ENCODE results near the gene PMF1. TPM values are rescaled to one million over a fixed set of nuclear protein-coding genes. Genes with fewer than 3 reads are reported as not detected.

Gene PMF1
- total and polyA plus RNA-seq, 4 donors = 24.7 to 63.5 (median 36.9) TPM

- no peak overlapping the region for H3K9ac ChIP-seq (ENCODE audit: low read depth in 1 of 2, low read length in 2 of 2)
- H3K36me3 ChIP-seq (ENCODE audit: control insufficient read depth in 4 of 4, insufficient read depth in 3 of 4, low read depth in 1 of 4, low read length in 3 of 4) = peaks cover 2 to 39% (median 25%) of the 10 kb centered on the region in 4 donors
- H3K4me3 ChIP-seq (ENCODE audit: low read depth in 1 of 3, low read length in 3 of 3) = no peak overlapping the region
- H3K4me1 ChIP-seq (ENCODE audit: control insufficient read depth in 4 of 4, insufficient read depth in 4 of 4, low read length in 3 of 4) = peaks cover 4 to 12% (median 8%) of the 10 kb centered on the region in 4 donors
- H3K27me3 ChIP-seq (ENCODE audit: control insufficient read depth in 4 of 4, insufficient read depth in 4 of 4, low read length in 3 of 4) = no peaks in the 10 kb centered on the region
- no peak for DNase-seq (ENCODE audit: low spot score)
- no peak for TF ChIP-seq MAX (IDR thresholded peaks at IDR 0.05)
- TF ChIP-seq, protein P1, sequence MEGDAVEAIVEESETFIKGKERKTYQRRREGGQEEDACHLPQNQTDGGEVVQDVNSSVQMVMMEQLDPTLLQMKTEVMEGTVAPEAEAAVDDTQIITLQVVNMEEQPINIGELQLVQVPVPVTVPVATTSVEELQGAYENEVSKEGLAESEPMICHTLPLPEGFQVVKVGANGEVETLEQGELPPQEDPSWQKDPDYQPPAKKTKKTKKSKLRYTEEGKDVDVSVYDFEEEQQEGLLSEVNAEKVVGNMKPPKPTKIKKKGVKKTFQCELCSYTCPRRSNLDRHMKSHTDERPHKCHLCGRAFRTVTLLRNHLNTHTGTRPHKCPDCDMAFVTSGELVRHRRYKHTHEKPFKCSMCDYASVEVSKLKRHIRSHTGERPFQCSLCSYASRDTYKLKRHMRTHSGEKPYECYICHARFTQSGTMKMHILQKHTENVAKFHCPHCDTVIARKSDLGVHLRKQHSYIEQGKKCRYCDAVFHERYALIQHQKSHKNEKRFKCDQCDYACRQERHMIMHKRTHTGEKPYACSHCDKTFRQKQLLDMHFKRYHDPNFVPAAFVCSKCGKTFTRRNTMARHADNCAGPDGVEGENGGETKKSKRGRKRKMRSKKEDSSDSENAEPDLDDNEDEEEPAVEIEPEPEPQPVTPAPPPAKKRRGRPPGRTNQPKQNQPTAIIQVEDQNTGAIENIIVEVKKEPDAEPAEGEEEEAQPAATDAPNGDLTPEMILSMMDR (IDR thresholded peaks at IDR 0.05; ENCODE audit: low read depth, low read length, missing input control) = no peak
- no peak for TF ChIP-seq TAF1 (conservative IDR thresholded peaks at IDR 0.05)
- no peak for TF ChIP-seq FOXA1 (IDR thresholded peaks at IDR 0.05)
- no peak for TF ChIP-seq RAD21 (IDR thresholded peaks at IDR 0.05)
- no peak for TF ChIP-seq ZBTB33 (IDR thresholded peaks at IDR 0.05)
- no peak for TF ChIP-seq RXRA (IDR thresholded peaks at IDR 0.05)
- no peak for TF ChIP-seq HNF4G (IDR thresholded peaks at IDR 0.05)
- TF ChIP-seq YY1 (IDR thresholded peaks at IDR 0.05) = no peak
- TF ChIP-seq GABPA (IDR thresholded peaks at IDR 0.05 in 1 of 2, conservative IDR thresholded peaks at IDR 0.05 in 1 of 2) = no peak
- 76% methylated on average over 15 of the region's 15 CpGs for WGBS
- H3K9me3 ChIP-seq (ENCODE audit: control insufficient read depth in 4 of 4, low read length in 3 of 4) = no peaks in the 10 kb centered on the region
- H3K27ac ChIP-seq (ENCODE audit: low read depth in 1 of 2, low read length in 2 of 2) = no peak overlapping the region
Observed at GRCh38 chr1:156241311-156241811, 28.6 kb downstream of the PMF1 start.

DNA sequence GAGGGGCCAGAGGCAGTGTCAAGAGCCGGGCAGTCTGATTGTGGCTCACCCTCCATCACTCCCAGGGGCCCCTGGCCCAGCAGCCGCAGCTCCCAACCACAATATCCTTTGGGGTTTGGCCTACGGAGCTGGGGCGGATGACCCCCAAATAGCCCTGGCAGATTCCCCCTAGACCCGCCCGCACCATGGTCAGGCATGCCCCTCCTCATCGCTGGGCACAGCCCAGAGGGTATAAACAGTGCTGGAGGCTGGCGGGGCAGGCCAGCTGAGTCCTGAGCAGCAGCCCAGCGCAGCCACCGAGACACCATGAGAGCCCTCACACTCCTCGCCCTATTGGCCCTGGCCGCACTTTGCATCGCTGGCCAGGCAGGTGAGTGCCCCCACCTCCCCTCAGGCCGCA lies 29.1 kb downstream of the PMF1 start, which contains the start of gene BGLAP:
BGLAP (plus strand) TSS at position 259 of the 400 bp plus-strand sequence; CDS start at position 307, 48 bp downstream.
- Histone ChIP-seq H3K9me3 (ENCODE audit: control insufficient read depth in 4 of 4, low read length in 3 of 4) (no peaks in the 10 kb centered on the region), H3K36me3 (ENCODE audit: control insufficient read depth in 4 of 4, insufficient read depth in 3 of 4, low read depth in 1 of 4, low read length in 3 of 4) (peaks cover 2 to 33% (median 20%) of the 10 kb centered on the region in 4 donors), H3K4me1 (ENCODE audit: control insufficient read depth in 4 of 4, insufficient read depth in 4 of 4, low read length in 3 of 4) (peaks cover 4 to 12% (median 8%) of the 10 kb centered on the region in 4 donors), H3K4me3 (ENCODE audit: low read depth in 1 of 3, low read length in 3 of 3) (no peak within 1 kb of the TSS), H3K27me3 (ENCODE audit: control insufficient read depth in 4 of 4, insufficient read depth in 4 of 4, low read length in 3 of 4) (no peaks in the 10 kb centered on the region), H3K27ac (ENCODE audit: low read depth in 1 of 2, low read length in 2 of 2) (no peak within 1 kb of the TSS), H3K9ac (ENCODE audit: low read depth in 1 of 2, low read length in 2 of 2) (no peak within 1 kb of the TSS)
- TF ChIP-seq EGR1 (IDR thresholded peaks at IDR 0.05; ENCODE audit: low read depth in 2 of 2) = no peak
- TF ChIP-seq GABPA (IDR thresholded peaks at IDR 0.05 in 1 of 2, conservative IDR thresholded peaks at IDR 0.05 in 1 of 2) = no peak
- TF ChIP-seq, protein P2, sequence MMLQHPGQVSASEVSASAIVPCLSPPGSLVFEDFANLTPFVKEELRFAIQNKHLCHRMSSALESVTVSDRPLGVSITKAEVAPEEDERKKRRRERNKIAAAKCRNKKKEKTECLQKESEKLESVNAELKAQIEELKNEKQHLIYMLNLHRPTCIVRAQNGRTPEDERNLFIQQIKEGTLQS (IDR thresholded peaks at IDR 0.05) = no peak
- no peak for TF ChIP-seq YY1 (IDR thresholded peaks at IDR 0.05)
- no peak for TF ChIP-seq ZBTB33 (IDR thresholded peaks at IDR 0.05)
- TF ChIP-seq SP1 (IDR thresholded peaks at IDR 0.05) = no peak
- TF ChIP-seq, protein P1 (IDR thresholded peaks at IDR 0.05; ENCODE audit: low read depth, low read length, missing input control) = no peak
- TF ChIP-seq MAX (IDR thresholded peaks at IDR 0.05) = no peak
- TF ChIP-seq, protein P3, sequence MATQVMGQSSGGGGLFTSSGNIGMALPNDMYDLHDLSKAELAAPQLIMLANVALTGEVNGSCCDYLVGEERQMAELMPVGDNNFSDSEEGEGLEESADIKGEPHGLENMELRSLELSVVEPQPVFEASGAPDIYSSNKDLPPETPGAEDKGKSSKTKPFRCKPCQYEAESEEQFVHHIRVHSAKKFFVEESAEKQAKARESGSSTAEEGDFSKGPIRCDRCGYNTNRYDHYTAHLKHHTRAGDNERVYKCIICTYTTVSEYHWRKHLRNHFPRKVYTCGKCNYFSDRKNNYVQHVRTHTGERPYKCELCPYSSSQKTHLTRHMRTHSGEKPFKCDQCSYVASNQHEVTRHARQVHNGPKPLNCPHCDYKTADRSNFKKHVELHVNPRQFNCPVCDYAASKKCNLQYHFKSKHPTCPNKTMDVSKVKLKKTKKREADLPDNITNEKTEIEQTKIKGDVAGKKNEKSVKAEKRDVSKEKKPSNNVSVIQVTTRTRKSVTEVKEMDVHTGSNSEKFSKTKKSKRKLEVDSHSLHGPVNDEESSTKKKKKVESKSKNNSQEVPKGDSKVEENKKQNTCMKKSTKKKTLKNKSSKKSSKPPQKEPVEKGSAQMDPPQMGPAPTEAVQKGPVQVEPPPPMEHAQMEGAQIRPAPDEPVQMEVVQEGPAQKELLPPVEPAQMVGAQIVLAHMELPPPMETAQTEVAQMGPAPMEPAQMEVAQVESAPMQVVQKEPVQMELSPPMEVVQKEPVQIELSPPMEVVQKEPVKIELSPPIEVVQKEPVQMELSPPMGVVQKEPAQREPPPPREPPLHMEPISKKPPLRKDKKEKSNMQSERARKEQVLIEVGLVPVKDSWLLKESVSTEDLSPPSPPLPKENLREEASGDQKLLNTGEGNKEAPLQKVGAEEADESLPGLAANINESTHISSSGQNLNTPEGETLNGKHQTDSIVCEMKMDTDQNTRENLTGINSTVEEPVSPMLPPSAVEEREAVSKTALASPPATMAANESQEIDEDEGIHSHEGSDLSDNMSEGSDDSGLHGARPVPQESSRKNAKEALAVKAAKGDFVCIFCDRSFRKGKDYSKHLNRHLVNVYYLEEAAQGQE (IDR thresholded peaks at IDR 0.05) = no peak
- no peak for TF ChIP-seq HNF4G (IDR thresholded peaks at IDR 0.05)
- no peak for TF ChIP-seq HNF4A (conservative IDR thresholded peaks at IDR 0.05)
- no peak for TF ChIP-seq RXRA (IDR thresholded peaks at IDR 0.05)
- TF ChIP-seq JUND (IDR thresholded peaks at IDR 0.05) = no peak
- TF ChIP-seq FOXA1 (IDR thresholded peaks at IDR 0.05) = no peak
- 88% methylated on average over 14 of the region's 14 CpGs for WGBS
- DNase-seq (ENCODE audit: low spot score) = no peak

All from liver (tissue), 9 donors.